PFSK-1 (cell line): ENCODE results near the gene YWHAQ.

Experiments used
- FOXP2 ChIP-seq: optimal IDR thresholded peaks from 2 replicates; pipeline ENCODE3; 2011; ENCODE audit warnings: borderline replicate concordance, control low read depth, inconsistent platforms; ENCODE audit not compliant: insufficient read depth; ENCODE audit errors: extremely low read length, extremely low read depth
- POLR2AphosphoS5 ChIP-seq: IDR thresholded peaks from 2 replicates; pipeline ENCODE4 v1.6.1; 2012; ENCODE audit warnings: low read depth, mild to moderate bottlenecking, control low read depth, low read length, moderate library complexity
- REST ChIP-seq, 2 experiments: IDR thresholded peaks; 2 replicates each; pipeline versions ENCODE4 v1.6.1 to v1.8.0; 2011 to 2012; ENCODE audit warnings: low read depth in 2 of 2, low read length in 2 of 2, control low read depth in 1 of 2, inconsistent platforms in 1 of 2, mild to moderate bottlenecking in 1 of 2, moderate library complexity in 1 of 2; ENCODE audit not compliant: insufficient read depth in 1 of 2
- SIN3A ChIP-seq: IDR thresholded peaks from 2 replicates; pipeline ENCODE4 v1.6.1; 2012; ENCODE audit warnings: mild to moderate bottlenecking, low read length, moderate library complexity, borderline replicate concordance; ENCODE audit not compliant: insufficient read depth
- TAF1 ChIP-seq: IDR thresholded peaks from 2 replicates; pipeline ENCODE4 v1.6.1; 2012; ENCODE audit warnings: low read length, control low read depth, borderline replicate concordance; ENCODE audit not compliant: insufficient read depth

Gene YWHAQ

DNA sequence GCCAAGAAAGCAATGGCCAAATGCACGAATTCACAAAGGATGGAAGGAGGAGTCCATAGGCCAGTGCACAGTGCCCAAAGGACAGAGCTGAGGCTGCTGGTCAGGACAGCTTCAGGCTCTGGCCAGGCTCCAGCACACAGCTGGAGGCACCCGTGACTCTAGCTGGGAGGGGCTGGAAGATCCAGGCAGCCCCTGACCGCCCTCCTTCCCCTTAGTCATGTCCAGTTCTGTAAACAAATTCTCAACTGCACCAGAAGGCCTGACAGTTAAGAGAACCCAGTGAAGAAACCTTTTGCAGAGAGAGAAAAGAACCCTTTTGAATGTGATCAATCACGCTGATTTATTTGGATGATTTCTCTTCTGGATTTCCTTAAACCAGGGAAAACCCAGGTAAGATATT lies 7.7 kb upstream of the YWHAQ start:
- TF ChIP-seq SIN3A: no peak
- TF ChIP-seq POLR2AphosphoS5: no peak
- TF ChIP-seq TAF1: 0 out of 2 replicates have a peak, but pooled peaks have one; percentile 53
- TF ChIP-seq REST (IDR thresholded peaks at IDR 0.05; ENCODE audit: insufficient read depth in 1 of 2, low read depth in 2 of 2, low read length in 2 of 2): 0 out of 4 replicates have a peak, but pooled peaks of 1 of the 2 experiments have one; percentile 24
- peak; percentile 94 for TF ChIP-seq FOXP2

DNA sequence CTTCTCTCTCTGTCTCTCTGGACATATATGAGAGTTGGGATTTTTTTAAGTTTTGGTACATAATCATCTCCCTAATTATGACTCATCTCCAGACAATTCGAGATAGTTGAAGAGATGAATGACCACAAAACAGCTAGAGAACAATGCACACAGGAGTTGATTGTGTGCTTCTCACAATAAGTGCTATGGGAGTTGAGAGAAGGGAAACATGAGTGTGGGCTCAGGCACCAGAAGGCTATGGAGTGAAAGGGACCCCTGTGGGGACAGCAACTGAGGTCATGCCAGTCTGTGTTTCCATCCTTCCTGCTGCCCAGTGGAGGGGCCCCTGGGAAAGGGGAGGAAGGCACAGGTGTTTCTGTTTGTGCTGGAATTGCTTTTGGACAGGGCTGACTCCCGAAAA lies 6.5 kb upstream of the YWHAQ start:
- no peak for TF ChIP-seq SIN3A
- no peak for TF ChIP-seq REST (IDR thresholded peaks at IDR 0.05; ENCODE audit: insufficient read depth in 1 of 2, low read depth in 2 of 2, low read length in 2 of 2)
- TF ChIP-seq FOXP2: no peak
- TF ChIP-seq POLR2AphosphoS5: no peak
- TF ChIP-seq TAF1: no peak

DNA sequence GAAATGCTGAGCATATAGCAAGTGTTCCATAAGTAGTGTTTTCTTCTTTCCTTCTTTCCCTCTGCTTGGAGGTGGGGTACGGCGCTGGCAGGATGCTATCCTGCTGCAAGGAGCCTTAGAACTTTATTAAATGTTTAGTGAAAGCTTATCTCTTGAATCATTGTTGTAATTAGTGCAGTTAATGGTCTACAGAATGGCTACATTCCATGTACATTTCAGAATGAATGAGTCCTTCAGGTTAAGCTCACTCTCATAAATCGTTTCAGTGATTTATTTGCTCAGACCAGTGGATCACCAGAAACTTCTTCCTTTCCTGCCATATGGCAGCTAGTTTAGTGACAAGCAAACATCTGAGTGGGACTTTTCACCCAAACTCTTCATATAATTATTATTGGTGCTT lies 3.3 kb upstream of the YWHAQ start:
- TF ChIP-seq FOXP2: no peak
- no peak for TF ChIP-seq SIN3A
- no peak for TF ChIP-seq TAF1
- no peak for TF ChIP-seq REST (IDR thresholded peaks at IDR 0.05; ENCODE audit: insufficient read depth in 1 of 2, low read depth in 2 of 2, low read length in 2 of 2)
- TF ChIP-seq POLR2AphosphoS5: no peak

GRCh38 chr2:9631878-9632700 lies 1.3 kb upstream of the YWHAQ start:
- TF ChIP-seq REST (IDR thresholded peaks at IDR 0.05; ENCODE audit: insufficient read depth in 1 of 2, low read depth in 2 of 2, low read length in 2 of 2) (no peak), FOXP2 (no peak), TAF1 (no peak), SIN3A (no peak), POLR2AphosphoS5 (no peak)

GRCh38 chr2:9631553-9631819 lies 689 bp upstream of the YWHAQ start:
- TF ChIP-seq REST (IDR thresholded peaks at IDR 0.05; ENCODE audit: insufficient read depth in 1 of 2, low read depth in 2 of 2, low read length in 2 of 2) (no peak), POLR2AphosphoS5 (no peak), FOXP2 (no peak), SIN3A (no peak), TAF1 (no peak)
